Measurements from ENCODE around the gene SNAPC2.

DNA sequence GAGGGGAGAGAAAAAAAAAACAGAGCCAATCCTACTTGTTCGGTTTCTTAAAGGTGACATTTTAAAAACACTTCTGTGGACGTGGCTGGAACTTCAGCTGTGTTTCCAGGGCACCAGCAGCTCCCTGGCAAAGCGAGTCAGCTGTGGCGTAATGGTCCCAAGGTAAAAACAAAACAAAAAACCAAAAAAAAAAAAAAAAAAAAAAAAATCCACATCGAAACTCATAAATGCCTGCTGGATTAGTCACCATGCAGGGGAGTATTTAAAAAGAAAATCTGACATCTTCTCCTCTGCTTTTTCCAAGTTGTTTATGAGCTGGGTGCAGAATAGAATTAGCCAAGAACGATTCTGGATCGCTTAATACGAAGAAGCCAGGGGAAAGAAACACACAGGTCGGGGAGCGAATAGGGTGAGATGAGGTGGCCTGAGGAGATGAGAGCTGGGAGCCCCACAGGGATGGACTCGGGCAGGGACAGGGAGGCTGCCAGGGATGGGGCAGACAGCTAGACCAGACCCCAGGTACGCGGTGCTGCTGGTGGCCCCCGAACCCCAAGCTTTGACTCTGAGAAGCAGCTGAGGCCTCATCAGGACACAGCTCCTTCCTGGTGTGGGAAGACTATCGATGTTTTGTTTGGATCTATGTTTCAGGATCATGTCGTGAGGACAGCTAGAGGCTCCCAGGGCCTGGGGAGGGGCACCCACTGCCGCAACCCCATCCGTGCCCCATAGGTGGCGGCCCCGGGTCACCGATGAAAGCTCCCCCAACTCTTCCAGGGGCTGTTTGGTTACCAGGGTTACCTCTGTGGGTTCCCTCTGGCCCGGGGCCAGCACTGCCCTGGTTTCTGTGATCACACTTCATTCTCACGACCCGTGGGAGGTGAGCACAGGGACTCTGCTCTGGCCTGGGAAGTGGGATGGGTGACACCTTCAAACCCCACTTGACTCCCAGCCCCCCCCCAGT lies 8.9 kb downstream of the SNAPC2 start:
- TF ChIP-seq CTCF (conservative IDR thresholded peaks at IDR 0.05 in 1 of 2, IDR thresholded peaks at IDR 0.05 in 1 of 2; ENCODE audit: extremely low read depth in 1 of 2, insufficient read depth in 1 of 2, low read depth in 1 of 2, low read length in 2 of 2) (peak; percentile 53 to 58), EZH2 (IDR thresholded peaks at IDR 0.05; ENCODE audit: borderline replicate concordance, low read length) (no peak)
